GM12878 (cell line): ENCODE data around the gene DNAH8. TPM values are rescaled to one million over a fixed set of nuclear protein-coding genes. Genes with fewer than 3 reads are reported as not detected.

ENCODE experiments used
- ATAC-seq: fragments of 200-7000 bp; cut with Tn5 transposase; 3 replicates; pipeline ENCODE4 v1.9.1; 2020; ENCODE audit warnings: mild to moderate bottlenecking, moderate library complexity
- BruUV-seq: library from RNA; stranded (reverse); fragments of 400-500 nt; replicated peaks from 2 replicates; lab custom pipeline; 2021; lab: Mats Ljungman, UMichigan
- CTCF ChIA-PET: fragments of 300-600 bp; sonication (Branson Sonifier 250); formaldehyde crosslinking; extraction: SDS; loops from one replicate; lab custom pipeline; 2021; ENCODE audit warnings: inconsistent platforms; lab: Yijun Ruan, JAX
- POLR2A ChIA-PET: fragments of 350-600 bp; formaldehyde crosslinking; extraction: SDS; loops from one replicate; lab custom pipeline; 2021; ENCODE audit warnings: inconsistent platforms; lab: Charles Lee
- RAD21 ChIA-PET: fragments of 300-600 bp; sonication (Branson Sonifier 250); formaldehyde crosslinking; loops from one replicate; lab custom pipeline; 2023; ENCODE audit warnings: antibody characterized with exemption; ENCODE audit not compliant: unreplicated experiment; lab: Charles Lee
- SMC1A ChIA-PET: fragments of 300-600 bp; sonication (Branson Sonifier 250); formaldehyde crosslinking; loops from one replicate; lab custom pipeline; 2023; ENCODE audit not compliant: unreplicated experiment, uncharacterized antibody; lab: Charles Lee
- DNase-seq: peaks from one replicate; pipeline ENCODE4 v3.0.0-alpha.2; 2011; ENCODE audit warnings: low read depth, low spot score
- FAIRE-seq: peaks from 3 replicates; lab custom pipeline; 2011; peaks lifted over from hg19 to GRCh38; lab: Jason Lieb, UNC
- H2AFZ ChIP-seq: 2 replicates; pipeline ENCODE4 v1.6.0; 2011; ENCODE audit warnings: low read depth, low read length, control low read depth; ENCODE audit not compliant: control insufficient read depth
- H3K27ac ChIP-seq: 2 replicates; pipeline ENCODE4 v1.5.1; 2011; ENCODE audit warnings: control low read depth; ENCODE audit not compliant: control insufficient read depth, insufficient read depth
- H3K27me3 ChIP-seq, 2 experiments: replicated peaks in 1 of 2; 2 replicates each; pipeline versions ENCODE4 v1.6.0 to v1.6.1; 2011; ENCODE audit warnings: low read length in 1 of 2; ENCODE audit not compliant: control insufficient read depth in 2 of 2, insufficient read depth in 2 of 2
- H3K36me3 ChIP-seq, 2 experiments: 2 replicates each; pipeline ENCODE4 v1.5.1; 2011; ENCODE audit warnings: low read length in 1 of 2; ENCODE audit not compliant: control insufficient read depth in 2 of 2, insufficient read depth in 2 of 2
- H3K4me1 ChIP-seq: 2 replicates; pipeline ENCODE4 v1.6.1; 2011; ENCODE audit warnings: mild to moderate bottlenecking, low read length, moderate library complexity, mixed read lengths; ENCODE audit not compliant: control insufficient read depth, insufficient read depth
- H3K4me2 ChIP-seq: 2 replicates; pipeline ENCODE4 v1.6.0; 2011; ENCODE audit warnings: control low read depth; ENCODE audit not compliant: control insufficient read depth, insufficient read depth
- H3K4me3 ChIP-seq: fragments of 200-600 bp; sonication (generic); 2 replicates; pipeline ENCODE4 v1.5.1; 2016
- H3K79me2 ChIP-seq: 2 replicates; pipeline ENCODE4 v1.6.0; 2011; ENCODE audit warnings: low read length; ENCODE audit not compliant: control insufficient read depth, insufficient read depth
- H3K9ac ChIP-seq: 2 replicates; pipeline ENCODE4 v1.8.0; 2011; ENCODE audit warnings: low read length, control low read depth, mixed read lengths; ENCODE audit not compliant: control insufficient read depth, insufficient read depth
- H3K9me3 ChIP-seq: replicated peaks from 3 replicates; pipeline ENCODE4 v1.5.1; 2011; ENCODE audit warnings: mild to moderate bottlenecking, low read length; ENCODE audit not compliant: control insufficient read depth, insufficient read depth
- H4K20me1 ChIP-seq: 2 replicates; pipeline ENCODE4 v1.6.0; 2011; ENCODE audit not compliant: control insufficient read depth, insufficient read depth
- BMI1 ChIP-seq: fragments of 450-650 bp; IDR thresholded peaks from 2 replicates; pipeline ENCODE4 v1.6.1; 2016; ENCODE audit warnings: mild to moderate bottlenecking, moderate library complexity, borderline replicate concordance
- CREM ChIP-seq: IDR thresholded peaks from 2 replicates; pipeline ENCODE4 v1.6.1; 2014; ENCODE audit warnings: antibody characterized with exemption, low read depth
- IKZF2 ChIP-seq, 2 experiments: fragments of 450-650 bp; IDR thresholded peaks; 2 replicates each; pipeline ENCODE4 v1.6.1; 2017; ENCODE audit warnings: mild to moderate bottlenecking in 2 of 2, moderate library complexity in 2 of 2
- IRF4 ChIP-seq: IDR thresholded peaks from 2 replicates; pipeline ENCODE4 v1.6.1; 2011; ENCODE audit warnings: low read depth, low read length
- LARP7 ChIP-seq: fragments of 450-650 bp; IDR thresholded peaks from 2 replicates; pipeline ENCODE4 v1.6.1; 2017; ENCODE audit warnings: mild to moderate bottlenecking
- NFIC ChIP-seq: IDR thresholded peaks from 2 replicates; pipeline ENCODE4 v1.6.1; 2012; ENCODE audit warnings: low read depth, mild to moderate bottlenecking, inconsistent platforms, low read length, moderate library complexity
- NR2C2 ChIP-seq: IDR thresholded peaks from 2 replicates; pipeline ENCODE4 v1.6.1; 2011; ENCODE audit warnings: borderline replicate concordance, low read depth; ENCODE audit not compliant: control insufficient read depth, insufficient read length
- NR2F1 ChIP-seq: fragments of 450-650 bp; conservative IDR thresholded peaks from 2 replicates; pipeline ENCODE4 v1.6.1; 2017; ENCODE audit warnings: mild to moderate bottlenecking
- RBBP5 ChIP-seq: fragments of 200-600 bp; sonication (generic); conservative IDR thresholded peaks from 2 replicates; pipeline ENCODE4 v1.6.1; 2016
- SPI1 ChIP-seq: IDR thresholded peaks from 2 replicates; pipeline ENCODE4 v1.6.1; 2011; ENCODE audit warnings: low read depth, mild to moderate bottlenecking, low read length, moderate library complexity, borderline replicate concordance; ENCODE audit not compliant: insufficient read depth
- ZNF384 ChIP-seq: IDR thresholded peaks from 2 replicates; pipeline ENCODE4 v1.6.1; 2012; ENCODE audit warnings: low read depth, mild to moderate bottlenecking, low read length, improper control_type of control experiment, borderline replicate concordance
- WGBS: methylation state at CpG from one replicate; pipeline ENCODE4 v1.1.6; 2016; ENCODE audit warnings: low lambda C conversion rate; ENCODE audit not compliant: insufficient replicate concordance, insufficient coverage; ENCODE audit errors: missing lambda C conversion rate; 5-methylcytosine and 5-hydroxymethylcytosine counted together
- in situ Hi-C: fragments of 300-500 bp; cut with MboI; formaldehyde crosslinking; loops from 9 replicates; pipeline ENCODE4 v1.14.3; 2018; ENCODE audit warnings: mixed read lengths
- intact Hi-C: fragments of 100-400 bp; cut with micrococcal nuclease; formaldehyde crosslinking; loops from one replicate; pipeline ENCODE4 v1.14.2; 2022; ENCODE audit not compliant: unreplicated experiment
- polyA plus RNA-seq, 11 experiments: library from polyadenylated mRNA; depleted of rRNA in 4 of 11; unstranded in 6 of 11; stranded (reverse) in 5 of 11; fragments of >200 nt; fragmentation: Nextera tagmentation in 4 of 11; fragmentation: Illumina TruSeq in 1 of 11; extraction: Ambion mirVana in 4 of 11; extraction: Trizol in 1 of 11; gene quantifications; 1 replicate in 1 of 11; 2 replicates in 10 of 11; pipeline versions ENCODE4 v1.2.1 to v1.2.3, GENCODE V29; 2011 to 2016; ENCODE audit warnings: inconsistent platforms in 2 of 11, missing spikeins in 2 of 11, low read depth in 1 of 11
- total RNA-seq, 4 experiments: library from RNA; depleted of rRNA in 3 of 4; stranded (reverse); fragments of >200 nt in 3 of 4; fragmentation: Illumina TruSeq in 1 of 4; extraction: Trizol in 1 of 4; gene quantifications; 2 replicates each; pipeline versions ENCODE4 v1.2.1 to v1.2.3, GENCODE V29; 2013 to 2021

Gene DNAH8
- total and polyA plus RNA-seq, 10 of the 15 experiments (the other 5 are each of a cell fraction or from before 2014, with no cell fraction given): 0.02 to 0.34 (median 0.10) TPM; not detected in 3

DNA sequence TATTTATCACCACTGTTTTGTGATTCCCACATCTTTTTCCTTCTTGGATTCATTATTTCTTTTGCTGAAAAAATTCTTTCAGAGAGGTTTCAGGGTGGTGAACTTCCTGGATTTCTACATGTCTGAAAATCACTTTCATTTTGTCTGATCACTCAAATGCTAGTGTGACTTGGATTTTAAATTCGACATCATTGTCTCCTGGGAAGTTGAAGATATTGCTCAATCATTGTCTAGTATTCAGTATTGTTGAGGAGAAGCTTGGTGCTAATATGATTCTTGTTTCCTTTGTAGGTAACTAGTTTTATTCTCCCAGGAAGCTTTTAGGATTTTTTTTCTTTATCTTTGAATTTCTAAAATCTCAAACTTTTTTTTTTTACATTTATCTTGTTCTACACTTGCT is 45.0 kb downstream of the DNAH8 start:
- no peak for FAIRE-seq
- no peaks in the 10 kb centered on the region for H3K79me2 ChIP-seq
- intact Hi-C loops (no loop called here), in situ Hi-C loops (no loop called here)
- RAD21 ChIA-PET: no interaction called here
- BruUV-seq: no TSS peak
- H3K36me3 ChIP-seq: no peaks in the 10 kb centered on the region
- H4K20me1 ChIP-seq: no peaks in the 10 kb centered on the region
- H2AFZ ChIP-seq: no peak overlapping the region
- no peak overlapping the region for H3K9ac ChIP-seq
- SMC1A ChIA-PET: no interaction called here
- CTCF ChIA-PET: interaction anchor here (0.6 kb wide), 1 partner anchor 635 kb away, joined by 3 read pairs; no protein-coding TSS in a partner anchor
- ATAC-seq: no peak
- no peak overlapping the region for H3K4me3 ChIP-seq
- POLR2A ChIA-PET: no interaction called here
- no peaks in the 10 kb centered on the region for H3K27me3 ChIP-seq
- TF ChIP-seq SPI1 (no peak), NR2C2 (no peak), BMI1 (no peak), CREM (no peak), NR2F1 (no peak), NFIC (no peak)
- H3K4me1 ChIP-seq: no peaks in the 10 kb centered on the region
- no peak for DNase-seq
- H3K4me2 ChIP-seq: no peak overlapping the region
- H3K9me3 ChIP-seq: no peaks in the 10 kb centered on the region; the same call in 2 of the 3 replicates
- no peak overlapping the region for H3K27ac ChIP-seq
- 26% methylated on average over 1 of the region's 1 CpG for WGBS

- intact Hi-C loops (no loop called here), in situ Hi-C loops (no loop called here)
- Histone ChIP-seq H3K4me1 (peaks cover 3% of the 10 kb centered on the region; the same call in 1 of the 2 replicates), H4K20me1 (no peaks in the 10 kb centered on the region), H3K79me2 (no peaks in the 10 kb centered on the region), H3K27me3 (no peaks in the 10 kb centered on the region), H3K36me3 (no peaks in the 10 kb centered on the region), H3K27ac (no peak overlapping the region), H3K9me3 (no peaks in the 10 kb centered on the region; the same call in 2 of the 3 replicates), H3K4me2 (no peak overlapping the region), H2AFZ (no peak overlapping the region), H3K4me3 (no peak overlapping the region), H3K9ac (no peak overlapping the region)
- DNase-seq (no peak), FAIRE-seq (no peak), ATAC-seq (no peak)
- RAD21 ChIA-PET: no interaction called here
- POLR2A ChIA-PET: no interaction called here
- no TSS peak for BruUV-seq
- TF ChIP-seq LARP7 (no peak), IKZF2 (IDR thresholded peaks at IDR 0.05) (no peak), RBBP5 (no peak), IRF4 (no peak), ZNF384 (no peak)
- SMC1A ChIA-PET: interaction anchor here (1.1 to 1.3 kb wide), 2 partner anchors 11 to 13 kb away, joined by 4 to 5 read pairs; no protein-coding TSS in a partner anchor
- CTCF ChIA-PET: interaction anchor here (1.5 to 1.6 kb wide), 2 partner anchors 10 to 13 kb away, joined by 4 to 5 read pairs; no protein-coding TSS in a partner anchor
These were observed 47.7 kb downstream of the DNAH8 start for GRCh38 chr6:38762848-38763247.
